HG03558 (cell line): ENCODE measurements around the gene PREP.

Experiments used
- ATAC-seq: cut with Tn5 transposase; IDR thresholded peaks from one replicate; pipeline ENCODE4 v1.9.1; 2021; ENCODE audit warnings: moderate number of reproducible peaks; ENCODE audit not compliant: unreplicated experiment; ENCODE audit errors: extremely low read depth

Gene PREP

GRCh38 chr6:105398859-105399258 lies 4.0 kb downstream of the PREP start:
- ATAC-seq, result no peak

- no peak for ATAC-seq
These were observed 4.9 kb downstream of the PREP start for GRCh38 chr6:105397987-105398386.

GRCh38 chr6:105391705-105392104 lies 11.2 kb downstream of the PREP start:
- ATAC-seq, result no peak

GRCh38 chr6:105389543-105389942 lies 13.3 kb downstream of the PREP start:
- ATAC-seq, result no peak

GRCh38 chr6:105388392-105388791 lies 14.5 kb downstream of the PREP start:
- ATAC-seq, result no peak

- no peak for ATAC-seq
These were observed 18.9 kb downstream of the PREP start for GRCh38 chr6:105384004-105384403.

- ATAC-seq, result no peak
These were observed 19.9 kb downstream of the PREP start for GRCh38 chr6:105382958-105383357.

GRCh38 chr6:105382496-105382895 lies 20.4 kb downstream of the PREP start:
- ATAC-seq, result no peak

GRCh38 chr6:105380634-105381033 lies 22.2 kb downstream of the PREP start:
- no peak for ATAC-seq

- no peak for ATAC-seq
These were observed 27.1 kb downstream of the PREP start for GRCh38 chr6:105375797-105376196.

GRCh38 chr6:105374010-105374420 lies 28.9 kb downstream of the PREP start:
- no peak for ATAC-seq

- no peak for ATAC-seq
These were observed 29.4 kb downstream of the PREP start for GRCh38 chr6:105373481-105373880.

- no peak for ATAC-seq
These were observed 30.1 kb downstream of the PREP start for GRCh38 chr6:105372849-105373182.

GRCh38 chr6:105372142-105372848 lies 30.6 kb downstream of the PREP start:
- ATAC-seq, result no peak

GRCh38 chr6:105370351-105370750 lies 32.5 kb downstream of the PREP start:
- no peak for ATAC-seq

- no peak for ATAC-seq
These were observed 33.7 kb downstream of the PREP start for GRCh38 chr6:105369145-105369544.

- ATAC-seq, result no peak
These were observed 38.6 kb downstream of the PREP start for GRCh38 chr6:105364243-105364642.

- ATAC-seq, result no peak
These were observed 39.7 kb downstream of the PREP start for GRCh38 chr6:105363100-105363754.

GRCh38 chr6:105359419-105360370 lies 43.2 kb downstream of the PREP start:
- ATAC-seq, result no peak

- ATAC-seq, result no peak
These were observed 45.7 kb downstream of the PREP start for GRCh38 chr6:105357165-105357564.

- ATAC-seq, result no peak
These were observed 50.8 kb downstream of the PREP start for GRCh38 chr6:105352037-105352617.
